ENCODE results near the gene EIF4EBP3.
"Not testable (repeated sequence)": the region's sequence is repeated elsewhere in the genome, so short reads cannot be mapped to it uniquely, and the experiment has no call there.

Gene EIF4EBP3

DNA sequence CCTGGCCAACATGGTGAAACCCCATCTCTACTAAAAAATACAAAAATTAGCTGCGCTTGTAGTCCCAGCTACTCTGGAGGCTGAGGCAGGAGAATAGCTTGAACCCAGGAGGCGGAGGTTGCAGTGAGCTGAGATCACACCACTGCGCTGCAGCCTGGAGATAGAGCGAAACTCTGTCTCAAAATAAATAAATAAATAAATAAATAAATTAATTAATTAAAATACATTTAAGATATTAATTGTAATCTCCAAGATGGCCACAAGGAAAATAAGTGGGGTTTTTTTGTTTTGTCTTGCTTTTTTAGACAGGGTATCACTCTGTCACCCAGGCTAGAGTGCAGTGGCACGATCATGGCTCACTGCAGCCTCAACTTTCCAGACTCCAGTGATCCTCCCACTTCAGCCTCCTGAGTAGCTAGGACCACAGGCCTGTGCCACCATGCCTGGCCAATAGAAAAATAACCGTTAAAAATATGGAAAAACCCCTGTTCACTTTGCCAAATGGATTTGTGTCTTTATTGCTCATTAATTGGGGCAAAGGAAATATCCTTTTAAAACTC lies 31.8 kb downstream of the EIF4EBP3 start:
- H3K9ac ChIP-seq (ENCODE audit: low read length in 2 of 2) = not testable (repeated sequence)

DNA sequence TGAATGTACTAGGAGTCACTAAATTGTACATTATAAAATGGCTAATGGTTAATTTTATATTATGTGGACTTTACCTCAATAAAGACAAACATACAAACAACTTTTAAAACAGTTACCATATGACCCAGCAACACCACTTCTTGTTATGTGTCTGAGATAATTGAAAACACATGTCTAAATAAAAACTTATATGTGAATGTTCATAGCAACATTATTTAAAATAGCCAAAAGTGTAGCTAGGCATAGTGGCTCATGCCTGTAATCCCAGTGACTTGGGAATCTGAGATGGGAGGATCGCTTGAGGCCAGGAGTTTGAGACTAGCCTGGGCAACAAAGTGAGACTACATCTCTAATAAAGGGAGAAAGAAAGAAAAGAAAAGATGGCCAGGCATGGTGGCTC lies 40.0 kb downstream of the EIF4EBP3 start:
- Histone ChIP-seq H3K9ac (ENCODE audit: low read length in 2 of 2) (no peak overlapping the region), H3K36me3 (ENCODE audit: control insufficient read depth in 2 of 2, insufficient read depth in 2 of 2, low read length in 2 of 2) (no peaks in the 10 kb centered on the region), H3K4me1 (ENCODE audit: control insufficient read depth, insufficient read depth, low read length) (no peaks in the 10 kb centered on the region), H3K27me3 (ENCODE audit: control insufficient read depth in 1 of 2, insufficient read depth in 2 of 2, low read length in 2 of 2) (no peaks in the 10 kb centered on the region), H3K27ac (ENCODE audit: low read length) (no peak overlapping the region), H3K4me3 (ENCODE audit: low read length in 2 of 2) (no peak overlapping the region), H3K9me3 (ENCODE audit: control insufficient read depth in 2 of 2, low read length in 2 of 2) (no peaks in the 10 kb centered on the region)

More for the DNA sequence above, 31.8 kb downstream of the EIF4EBP3 start:
- H3K36me3 ChIP-seq (ENCODE audit: control insufficient read depth in 2 of 2, insufficient read depth in 2 of 2, low read length in 2 of 2); H3K27ac ChIP-seq (ENCODE audit: low read length); H3K4me3 ChIP-seq (ENCODE audit: low read length in 2 of 2); H3K9me3 ChIP-seq (ENCODE audit: control insufficient read depth in 2 of 2, low read length in 2 of 2); H3K27me3 ChIP-seq (ENCODE audit: control insufficient read depth in 1 of 2, insufficient read depth in 2 of 2, low read length in 2 of 2); H3K4me1 ChIP-seq (ENCODE audit: control insufficient read depth, insufficient read depth, low read length): not testable (repeated sequence)

DNA sequence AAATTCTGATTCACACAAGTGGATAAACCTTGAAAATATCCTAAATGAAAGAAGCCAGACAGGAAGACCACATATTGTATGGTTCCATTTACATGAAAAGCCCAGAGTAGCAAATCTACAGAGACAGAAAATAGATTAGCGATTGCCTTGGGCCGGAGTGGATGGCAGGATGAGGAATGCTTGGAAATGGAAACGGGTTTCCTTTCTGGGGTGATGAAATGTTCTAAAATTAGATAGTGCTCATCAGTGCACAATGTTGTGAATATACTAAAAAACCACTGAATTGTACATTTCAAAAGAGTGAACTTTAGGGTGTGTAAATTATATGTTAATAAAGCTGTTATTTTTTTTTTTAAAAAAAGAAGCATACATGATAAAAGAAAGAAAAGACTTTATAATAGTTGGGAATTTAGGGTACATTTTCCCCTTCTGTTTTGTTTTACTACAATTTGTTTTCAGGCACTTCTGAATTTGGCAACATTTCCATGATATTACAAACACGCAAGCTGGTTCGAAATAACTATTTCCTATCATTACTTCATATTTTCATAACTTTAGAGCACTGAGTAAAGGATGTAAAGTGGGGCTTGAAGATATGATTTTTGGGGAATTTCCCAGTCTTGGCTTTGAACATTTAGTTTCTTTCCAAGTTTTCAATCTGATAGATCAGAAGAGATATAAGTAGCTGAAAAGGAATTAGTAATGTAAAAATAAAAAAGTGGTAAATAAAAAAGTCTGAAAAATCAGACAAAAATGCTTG lies 41.0 kb downstream of the EIF4EBP3 start:
- H3K36me3 ChIP-seq (ENCODE audit: control insufficient read depth in 2 of 2, insufficient read depth in 2 of 2, low read length in 2 of 2) = no peaks in the 10 kb centered on the region
- H3K27me3 ChIP-seq (ENCODE audit: control insufficient read depth in 1 of 2, insufficient read depth in 2 of 2, low read length in 2 of 2) = no peaks in the 10 kb centered on the region
- H3K27ac ChIP-seq (ENCODE audit: low read length) = no peak overlapping the region
- no peaks in the 10 kb centered on the region for H3K4me1 ChIP-seq (ENCODE audit: control insufficient read depth, insufficient read depth, low read length)
- no peak overlapping the region for H3K9ac ChIP-seq (ENCODE audit: low read length in 2 of 2)
- H3K9me3 ChIP-seq (ENCODE audit: control insufficient read depth in 2 of 2, low read length in 2 of 2) = no peaks in the 10 kb centered on the region
- no peak overlapping the region for H3K4me3 ChIP-seq (ENCODE audit: low read length in 2 of 2)

DNA sequence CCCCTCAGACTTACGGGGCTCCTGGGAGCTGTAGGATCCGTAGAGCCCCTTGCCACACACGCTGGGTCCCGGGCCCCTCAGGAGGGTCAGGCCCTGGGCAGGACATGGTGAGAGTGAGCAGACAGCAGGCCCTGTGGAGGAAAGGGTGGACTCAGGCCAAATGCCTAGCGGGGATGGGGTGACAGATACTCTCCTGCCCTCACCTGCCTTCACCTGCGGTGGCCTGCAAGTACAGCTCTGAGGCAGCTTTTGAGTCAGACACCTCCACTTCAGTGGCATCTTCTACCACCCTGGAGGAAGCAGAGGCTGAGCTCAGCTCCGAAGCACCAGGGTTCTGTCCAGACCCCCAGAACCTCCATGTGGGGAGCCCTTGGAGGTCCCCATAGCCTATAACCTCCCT lies 43.4 kb downstream of the EIF4EBP3 start:
- no peak overlapping the region for H3K9ac ChIP-seq (ENCODE audit: low read length in 2 of 2)
- H3K36me3 ChIP-seq (ENCODE audit: control insufficient read depth in 2 of 2, insufficient read depth in 2 of 2, low read length in 2 of 2) = no peaks in the 10 kb centered on the region
- no peak overlapping the region for H3K27ac ChIP-seq (ENCODE audit: low read length)
- H3K27me3 ChIP-seq (ENCODE audit: control insufficient read depth in 1 of 2, insufficient read depth in 2 of 2, low read length in 2 of 2) = no peaks in the 10 kb centered on the region
- H3K4me1 ChIP-seq (ENCODE audit: control insufficient read depth, insufficient read depth, low read length) = no peaks in the 10 kb centered on the region
- H3K4me3 ChIP-seq (ENCODE audit: low read length in 2 of 2) = no peak overlapping the region
- no peaks in the 10 kb centered on the region for H3K9me3 ChIP-seq (ENCODE audit: control insufficient read depth in 2 of 2, low read length in 2 of 2)

DNA sequence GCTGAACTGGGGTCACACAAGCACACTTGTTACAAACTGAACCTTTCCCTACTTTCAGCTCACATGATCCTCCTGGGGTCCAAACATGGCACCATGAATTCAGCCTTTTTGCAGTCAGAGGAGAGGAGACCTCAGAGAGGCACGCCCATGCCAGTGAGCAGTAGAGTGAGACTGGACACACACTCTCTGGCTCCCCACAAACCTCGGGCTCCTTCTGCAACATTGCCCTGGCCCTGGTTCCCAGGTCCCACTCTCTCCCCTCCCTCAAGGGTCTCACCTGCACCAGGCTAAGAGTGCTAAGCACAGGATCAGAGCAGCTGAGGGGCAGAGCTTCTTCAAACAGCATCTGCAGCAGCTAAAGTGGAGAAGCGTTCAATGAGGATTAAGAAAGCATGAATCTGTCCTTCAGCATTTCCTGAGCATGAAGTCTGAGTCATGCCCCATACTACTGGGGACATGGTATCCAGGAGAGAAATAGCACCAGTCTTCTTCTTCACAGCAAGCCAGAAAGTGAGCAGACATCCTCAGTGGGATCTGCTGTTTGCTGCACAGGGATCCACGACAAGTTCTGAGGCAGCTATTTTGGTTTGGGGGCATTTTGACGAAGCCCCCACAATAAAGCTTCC lies 44.4 kb downstream of the EIF4EBP3 start:
- no peaks in the 10 kb centered on the region for H3K4me1 ChIP-seq (ENCODE audit: control insufficient read depth, insufficient read depth, low read length)
- no peaks in the 10 kb centered on the region for H3K27me3 ChIP-seq (ENCODE audit: control insufficient read depth in 1 of 2, insufficient read depth in 2 of 2, low read length in 2 of 2)
- no peak overlapping the region for H3K27ac ChIP-seq (ENCODE audit: low read length)
- H3K4me3 ChIP-seq (ENCODE audit: low read length in 2 of 2) = no peak overlapping the region
- no peak overlapping the region for H3K9ac ChIP-seq (ENCODE audit: low read length in 2 of 2)
- no peaks in the 10 kb centered on the region for H3K9me3 ChIP-seq (ENCODE audit: control insufficient read depth in 2 of 2, low read length in 2 of 2)
- H3K36me3 ChIP-seq (ENCODE audit: control insufficient read depth in 2 of 2, insufficient read depth in 2 of 2, low read length in 2 of 2) = no peaks in the 10 kb centered on the region

DNA sequence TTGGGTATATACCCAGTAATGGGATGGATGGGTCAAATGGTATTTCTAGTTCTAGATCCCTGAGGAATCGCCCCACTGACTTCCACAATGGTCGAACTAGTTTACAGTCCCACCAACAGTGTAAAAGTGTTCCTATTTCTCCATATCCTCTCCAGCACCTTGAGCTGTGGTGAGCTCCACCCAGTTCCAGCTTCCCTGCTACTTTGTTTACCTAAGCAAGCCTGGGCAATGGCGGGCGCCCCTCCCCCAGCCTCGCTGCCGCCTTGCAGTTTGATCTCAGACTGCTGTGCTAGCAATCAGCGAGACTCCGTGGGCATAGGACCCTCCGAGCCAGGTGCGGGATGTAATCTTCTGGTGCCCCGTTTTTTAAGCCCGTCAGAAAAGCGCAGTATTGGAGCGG lies 45.6 kb downstream of the EIF4EBP3 start:
- not testable (repeated sequence) for H3K4me1 ChIP-seq (ENCODE audit: control insufficient read depth, insufficient read depth, low read length); H3K36me3 ChIP-seq (ENCODE audit: control insufficient read depth in 2 of 2, insufficient read depth in 2 of 2, low read length in 2 of 2); H3K9me3 ChIP-seq (ENCODE audit: control insufficient read depth in 2 of 2, low read length in 2 of 2); H3K9ac ChIP-seq (ENCODE audit: low read length in 2 of 2); H3K27me3 ChIP-seq (ENCODE audit: control insufficient read depth in 1 of 2, insufficient read depth in 2 of 2, low read length in 2 of 2); H3K27ac ChIP-seq (ENCODE audit: low read length); H3K4me3 ChIP-seq (ENCODE audit: low read length in 2 of 2)

DNA sequence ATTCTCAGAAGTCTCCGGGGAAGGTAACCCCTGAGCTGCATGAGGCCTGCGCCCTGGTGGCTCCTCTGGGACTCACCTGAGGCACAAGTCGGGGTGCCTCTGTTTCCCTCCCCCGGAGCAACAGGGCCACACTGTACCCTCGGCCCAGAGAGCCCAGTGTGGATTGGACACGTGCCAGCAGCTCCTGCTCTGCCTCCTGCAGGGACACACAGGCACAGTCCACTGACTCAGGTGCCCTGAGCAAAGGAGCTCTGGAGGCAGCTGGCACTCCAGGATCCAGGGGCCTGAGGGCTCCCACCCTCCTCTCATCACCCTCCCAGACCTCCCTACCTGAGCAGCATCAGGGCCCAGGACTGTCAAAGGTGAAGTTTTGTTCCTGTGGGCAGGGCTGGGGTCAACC lies 46.7 kb downstream of the EIF4EBP3 start:
- H3K27me3 ChIP-seq (ENCODE audit: control insufficient read depth in 1 of 2, insufficient read depth in 2 of 2, low read length in 2 of 2) = no peaks in the 10 kb centered on the region
- H3K4me3 ChIP-seq (ENCODE audit: low read length in 2 of 2) = no peak overlapping the region
- H3K4me1 ChIP-seq (ENCODE audit: control insufficient read depth, insufficient read depth, low read length) = no peaks in the 10 kb centered on the region
- no peak overlapping the region for H3K27ac ChIP-seq (ENCODE audit: low read length)
- no peak overlapping the region for H3K9ac ChIP-seq (ENCODE audit: low read length in 2 of 2)
- H3K36me3 ChIP-seq (ENCODE audit: control insufficient read depth in 2 of 2, insufficient read depth in 2 of 2, low read length in 2 of 2) = no peaks in the 10 kb centered on the region
- no peaks in the 10 kb centered on the region for H3K9me3 ChIP-seq (ENCODE audit: control insufficient read depth in 2 of 2, low read length in 2 of 2)

DNA sequence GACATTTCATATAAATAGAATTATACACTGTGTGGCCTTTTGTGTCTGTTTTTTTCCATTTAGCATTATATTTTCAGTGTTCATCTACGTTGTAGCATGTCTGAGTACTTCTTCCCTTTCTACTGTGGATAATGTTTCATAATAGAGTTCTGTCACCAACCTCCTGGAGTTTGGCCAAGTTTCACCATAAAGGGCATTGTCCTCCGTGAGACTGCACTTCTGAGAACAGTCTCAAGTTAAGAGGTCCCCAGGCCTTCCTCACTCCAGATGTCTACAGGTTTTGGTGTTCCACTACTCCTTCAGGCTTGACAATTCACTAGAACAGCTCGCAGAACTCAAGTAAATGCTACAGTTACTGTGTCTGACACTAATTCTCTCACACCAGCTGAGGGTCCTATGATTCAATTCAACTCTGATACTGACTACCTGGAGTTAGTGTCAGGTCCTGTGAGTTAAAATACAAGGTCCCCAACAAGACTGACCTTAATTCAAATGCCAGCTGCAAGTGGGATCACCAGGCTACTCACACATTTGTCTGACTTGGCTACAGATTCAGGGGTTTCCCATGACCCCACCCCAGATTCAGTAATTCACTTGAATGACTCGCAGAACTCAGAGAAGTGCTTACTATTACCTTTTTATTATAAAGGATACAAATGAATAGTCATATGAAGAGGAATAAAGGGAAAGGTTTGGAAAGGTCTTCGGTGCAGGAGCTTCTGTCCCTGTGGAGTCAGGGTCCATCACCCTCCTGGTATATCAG lies 48.3 kb downstream of the EIF4EBP3 start:
- Histone ChIP-seq H3K36me3 (ENCODE audit: control insufficient read depth in 2 of 2, insufficient read depth in 2 of 2, low read length in 2 of 2) (no peaks in the 10 kb centered on the region), H3K4me3 (ENCODE audit: low read length in 2 of 2) (no peak overlapping the region), H3K9me3 (ENCODE audit: control insufficient read depth in 2 of 2, low read length in 2 of 2) (no peaks in the 10 kb centered on the region), H3K4me1 (ENCODE audit: control insufficient read depth, insufficient read depth, low read length) (no peaks in the 10 kb centered on the region), H3K27ac (ENCODE audit: low read length) (no peak overlapping the region), H3K27me3 (ENCODE audit: control insufficient read depth in 1 of 2, insufficient read depth in 2 of 2, low read length in 2 of 2) (no peaks in the 10 kb centered on the region), H3K9ac (ENCODE audit: low read length in 2 of 2) (no peak overlapping the region)

DNA sequence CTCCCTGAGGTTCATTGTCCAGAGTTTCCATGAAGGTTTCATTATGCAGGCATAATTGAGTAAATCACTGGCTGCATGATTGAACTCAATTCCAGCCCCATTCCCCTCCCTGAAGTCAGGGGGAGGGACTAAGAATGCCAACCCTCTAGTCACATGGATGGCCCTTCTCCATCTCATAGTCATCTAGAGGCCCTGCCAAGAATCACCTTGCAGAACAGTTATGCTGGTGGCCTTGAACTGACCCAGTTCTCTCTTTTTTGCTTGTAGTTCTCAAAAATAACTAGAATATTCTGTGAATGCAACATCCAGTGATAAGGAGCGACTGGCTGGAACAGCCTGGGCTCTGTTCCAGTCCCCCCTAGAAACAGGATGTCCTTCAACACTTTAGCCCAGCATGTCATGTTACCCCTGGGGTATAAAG lies 48.9 kb downstream of the EIF4EBP3 start:
- H3K9me3 ChIP-seq (ENCODE audit: control insufficient read depth in 2 of 2, low read length in 2 of 2) = no peaks in the 10 kb centered on the region
- no peak overlapping the region for H3K27ac ChIP-seq (ENCODE audit: low read length)
- H3K9ac ChIP-seq (ENCODE audit: low read length in 2 of 2) = no peak overlapping the region

DNA sequence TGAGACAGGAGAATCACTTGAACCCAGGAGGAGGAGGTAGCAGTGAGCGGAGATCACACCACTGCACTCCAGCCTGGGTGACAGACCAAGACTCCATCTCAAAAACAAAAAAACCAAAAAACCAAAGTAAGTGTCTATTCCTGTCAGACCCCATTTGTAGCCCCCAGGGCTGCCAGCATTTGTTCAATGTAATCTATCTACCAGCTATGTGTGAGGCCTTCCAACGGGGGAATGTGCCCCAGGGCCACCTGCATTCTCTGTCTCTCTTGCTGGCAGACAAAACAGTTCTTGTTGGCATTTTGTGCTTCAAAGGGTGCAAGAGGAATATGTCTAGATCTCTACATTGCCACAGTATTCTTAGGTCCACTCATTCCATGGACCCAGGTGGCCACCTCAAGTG lies 51.4 kb downstream of the EIF4EBP3 start:
- H3K4me1 ChIP-seq (ENCODE audit: control insufficient read depth, insufficient read depth, low read length) = no peaks in the 10 kb centered on the region
- H3K9ac ChIP-seq (ENCODE audit: low read length in 2 of 2) = no peak overlapping the region
- H3K9me3 ChIP-seq (ENCODE audit: control insufficient read depth in 2 of 2, low read length in 2 of 2) = no peaks in the 10 kb centered on the region
- H3K27ac ChIP-seq (ENCODE audit: low read length) = no peak overlapping the region
- no peaks in the 10 kb centered on the region for H3K27me3 ChIP-seq (ENCODE audit: control insufficient read depth in 1 of 2, insufficient read depth in 2 of 2, low read length in 2 of 2)
- H3K36me3 ChIP-seq (ENCODE audit: control insufficient read depth in 2 of 2, insufficient read depth in 2 of 2, low read length in 2 of 2) = no peaks in the 10 kb centered on the region
- no peak overlapping the region for H3K4me3 ChIP-seq (ENCODE audit: low read length in 2 of 2)

More for the DNA sequence above, 48.9 kb downstream of the EIF4EBP3 start:
- Histone ChIP-seq H3K4me1 (ENCODE audit: control insufficient read depth, insufficient read depth, low read length) (no peaks in the 10 kb centered on the region), H3K27me3 (ENCODE audit: control insufficient read depth in 1 of 2, insufficient read depth in 2 of 2, low read length in 2 of 2) (no peaks in the 10 kb centered on the region), H3K36me3 (ENCODE audit: control insufficient read depth in 2 of 2, insufficient read depth in 2 of 2, low read length in 2 of 2) (no peaks in the 10 kb centered on the region), H3K4me3 (ENCODE audit: low read length in 2 of 2) (no peak overlapping the region)

All from stomach smooth muscle (tissue), 2 donors.